ENCODE results near the gene IFT43.

The IFT43 gene

GRCh38 chr14:75982266-75983018 is 3.1 kb upstream of the IFT43 start:
- H3K4ac ChIP-seq (ENCODE audit: low read depth in 1 of 2, low read length in 2 of 2): no peak overlapping the region
- H3K27me3 ChIP-seq (ENCODE audit: control insufficient read depth in 1 of 2, insufficient read depth in 1 of 2, low read length in 2 of 2): no peaks in the 10 kb centered on the region
- H2BK5ac ChIP-seq (ENCODE audit: low read depth, low read length, poor library complexity, severe bottlenecking): peak overlapping the region; percentile 35
- under 1% methylated on average over 56 of the region's 77 CpGs for WGBS
- peak overlapping the region; percentile 48 to 69 for H3K18ac ChIP-seq (ENCODE audit: low read depth in 1 of 2, low read length in 2 of 2)
- H3K14ac ChIP-seq (ENCODE audit: low read length in 2 of 2): no peak overlapping the region
- peak overlapping the region; percentile 51 for H4K8ac ChIP-seq (ENCODE audit: low read length)
- no peak overlapping the region for H3K23ac ChIP-seq (ENCODE audit: low read length in 2 of 2)
- peaks cover 29% of the 10 kb centered on the region for H3K79me1 ChIP-seq (replicated peaks; ENCODE audit: low read length, poor library complexity, severe bottlenecking)
- no peak overlapping the region for H2AK5ac ChIP-seq (ENCODE audit: low read length, severe bottlenecking)
- H4K91ac ChIP-seq (ENCODE audit: low read length): peak overlapping the region; percentile 28
- H3K36me3 ChIP-seq (ENCODE audit: control insufficient read depth in 1 of 2, insufficient read depth in 2 of 2, low read depth in 1 of 2, low read length in 2 of 2): no peaks in the 10 kb centered on the region
- H2BK120ac ChIP-seq (ENCODE audit: low read depth, low read length): peak overlapping the region; percentile 65
- peak overlapping the region; percentile 82 for H3K27ac ChIP-seq (ENCODE audit: low read length, poor library complexity, severe bottlenecking)
- no peaks in the 10 kb centered on the region for H3K9me3 ChIP-seq (ENCODE audit: control insufficient read depth, low read length)
- H3K4me2 ChIP-seq (ENCODE audit: low read length, poor library complexity, severe bottlenecking): peak overlapping the region; percentile 89
- H2BK12ac ChIP-seq (ENCODE audit: low read length in 2 of 2): no peak overlapping the region
- peak; percentile 85 for DNase-seq
- peak overlapping the region; percentile 73 to 78 for H3K4me3 ChIP-seq (ENCODE audit: insufficient read depth in 1 of 2, low read depth in 1 of 2, low read length in 2 of 2)
- peaks cover 34% of the 10 kb centered on the region for H3K4me1 ChIP-seq (ENCODE audit: control insufficient read depth, insufficient read depth, low read depth, low read length)
- H3K9ac ChIP-seq (ENCODE audit: low read length): peak overlapping the region; percentile 90
- H2AFZ ChIP-seq (ENCODE audit: low read depth, low read length): peak overlapping the region; percentile 79
- H2BK15ac ChIP-seq (ENCODE audit: low read depth, poor library complexity, severe bottlenecking): peak overlapping the region; percentile 13

- Histone ChIP-seq H3K18ac (ENCODE audit: low read depth in 1 of 2, low read length in 2 of 2) (peak overlapping the region in 1 of 2 experiments; percentile 63), H3K36me3 (ENCODE audit: control insufficient read depth in 1 of 2, insufficient read depth in 2 of 2, low read depth in 1 of 2, low read length in 2 of 2) (no peaks in the 10 kb centered on the region), H3K4me3 (ENCODE audit: insufficient read depth in 1 of 2, low read depth in 1 of 2, low read length in 2 of 2) (peak overlapping the region; percentile 55 to 78), H3K4me2 (ENCODE audit: low read length, poor library complexity, severe bottlenecking) (peak overlapping the region; percentile 61), H3K4me1 (ENCODE audit: control insufficient read depth, insufficient read depth, low read depth, low read length) (peaks cover 33% of the 10 kb centered on the region), H3K9me3 (ENCODE audit: control insufficient read depth, low read length) (no peaks in the 10 kb centered on the region), H2BK15ac (ENCODE audit: low read depth, poor library complexity, severe bottlenecking) (no peak overlapping the region), H3K27me3 (ENCODE audit: control insufficient read depth in 1 of 2, insufficient read depth in 1 of 2, low read length in 2 of 2) (no peaks in the 10 kb centered on the region), H3K9ac (ENCODE audit: low read length) (peak overlapping the region; percentile 83), H3K4ac (ENCODE audit: low read depth in 1 of 2, low read length in 2 of 2) (no peak overlapping the region), H2BK5ac (ENCODE audit: low read depth, low read length, poor library complexity, severe bottlenecking) (no peak overlapping the region), H2AK5ac (ENCODE audit: low read length, severe bottlenecking) (peak overlapping the region; percentile 58), H3K27ac (ENCODE audit: low read length, poor library complexity, severe bottlenecking) (no peak overlapping the region), H3K79me1 (replicated peaks; ENCODE audit: low read length, poor library complexity, severe bottlenecking) (peaks cover 31% of the 10 kb centered on the region), H3K23ac (ENCODE audit: low read length in 2 of 2) (no peak overlapping the region), H2AFZ (ENCODE audit: low read depth, low read length) (peak overlapping the region; percentile 30), H2BK12ac (ENCODE audit: low read length in 2 of 2) (no peak overlapping the region), H4K8ac (ENCODE audit: low read length) (no peak overlapping the region), H3K14ac (ENCODE audit: low read length in 2 of 2) (no peak overlapping the region), H4K91ac (ENCODE audit: low read length) (no peak overlapping the region), H2BK120ac (ENCODE audit: low read depth, low read length) (no peak overlapping the region)
- 23% methylated on average over 7 of the region's 7 CpGs for WGBS
- no peak for DNase-seq
Measured at GRCh38 chr14:75983019-75983358, 2.6 kb upstream of the IFT43 start.

GRCh38 chr14:75984674-75985073 is 889 bp upstream of the IFT43 start:
- H4K91ac ChIP-seq (ENCODE audit: low read length): no peak overlapping the region
- no peak overlapping the region for H3K14ac ChIP-seq (ENCODE audit: low read length in 2 of 2)
- 95% methylated on average over 2 of the region's 2 CpGs for WGBS
- no peak overlapping the region for H3K4me3 ChIP-seq (ENCODE audit: insufficient read depth in 1 of 2, low read depth in 1 of 2, low read length in 2 of 2)
- no peak for DNase-seq
- no peak overlapping the region for H2AFZ ChIP-seq (ENCODE audit: low read depth, low read length)
- no peak overlapping the region for H3K18ac ChIP-seq (ENCODE audit: low read depth in 1 of 2, low read length in 2 of 2)
- H3K4me2 ChIP-seq (ENCODE audit: low read length, poor library complexity, severe bottlenecking): no peak overlapping the region
- H3K9ac ChIP-seq (ENCODE audit: low read length): no peak overlapping the region
- H4K8ac ChIP-seq (ENCODE audit: low read length): no peak overlapping the region
- no peak overlapping the region for H3K4ac ChIP-seq (ENCODE audit: low read depth in 1 of 2, low read length in 2 of 2)
- no peaks in the 10 kb centered on the region for H3K9me3 ChIP-seq (ENCODE audit: control insufficient read depth, low read length)
- H3K4me1 ChIP-seq (ENCODE audit: control insufficient read depth, insufficient read depth, low read depth, low read length): peaks cover 18% of the 10 kb centered on the region
- H3K36me3 ChIP-seq (ENCODE audit: control insufficient read depth in 1 of 2, insufficient read depth in 2 of 2, low read depth in 1 of 2, low read length in 2 of 2): peaks cover 2 to 3% of the 10 kb centered on the region in 2 experiments
- H2BK5ac ChIP-seq (ENCODE audit: low read depth, low read length, poor library complexity, severe bottlenecking): no peak overlapping the region
- H2AK5ac ChIP-seq (ENCODE audit: low read length, severe bottlenecking): no peak overlapping the region
- no peak overlapping the region for H3K23ac ChIP-seq (ENCODE audit: low read length in 2 of 2)
- H2BK15ac ChIP-seq (ENCODE audit: low read depth, poor library complexity, severe bottlenecking): no peak overlapping the region
- H2BK120ac ChIP-seq (ENCODE audit: low read depth, low read length): no peak overlapping the region
- peaks cover 22% of the 10 kb centered on the region for H3K79me1 ChIP-seq (replicated peaks; ENCODE audit: low read length, poor library complexity, severe bottlenecking)
- no peak overlapping the region for H3K27ac ChIP-seq (ENCODE audit: low read length, poor library complexity, severe bottlenecking)
- H2BK12ac ChIP-seq (ENCODE audit: low read length in 2 of 2): no peak overlapping the region
- no peaks in the 10 kb centered on the region for H3K27me3 ChIP-seq (ENCODE audit: control insufficient read depth in 1 of 2, insufficient read depth in 1 of 2, low read length in 2 of 2)

GRCh38 chr14:75986439-75986765 is 839 bp downstream of the IFT43 start:
- H2BK120ac ChIP-seq (ENCODE audit: low read depth, low read length): no peak overlapping the region
- H3K79me1 ChIP-seq (replicated peaks; ENCODE audit: low read length, poor library complexity, severe bottlenecking): peaks cover 13% of the 10 kb centered on the region
- peak overlapping the region; percentile 87 for H3K4me2 ChIP-seq (ENCODE audit: low read length, poor library complexity, severe bottlenecking)
- no peak overlapping the region for H3K4ac ChIP-seq (ENCODE audit: low read depth in 1 of 2, low read length in 2 of 2)
- no peak overlapping the region for H2BK12ac ChIP-seq (ENCODE audit: low read length in 2 of 2)
- no peak overlapping the region for H2BK5ac ChIP-seq (ENCODE audit: low read depth, low read length, poor library complexity, severe bottlenecking)
- no peak overlapping the region for H3K23ac ChIP-seq (ENCODE audit: low read length in 2 of 2)
- peaks cover 5% of the 10 kb centered on the region for H3K4me1 ChIP-seq (ENCODE audit: control insufficient read depth, insufficient read depth, low read depth, low read length)
- no peak overlapping the region for H3K18ac ChIP-seq (ENCODE audit: low read depth in 1 of 2, low read length in 2 of 2)
- H3K9ac ChIP-seq (ENCODE audit: low read length): peak overlapping the region; percentile 97
- H3K14ac ChIP-seq (ENCODE audit: low read length in 2 of 2): no peak overlapping the region
- H2BK15ac ChIP-seq (ENCODE audit: low read depth, poor library complexity, severe bottlenecking): no peak overlapping the region
- H3K27me3 ChIP-seq (ENCODE audit: control insufficient read depth in 1 of 2, insufficient read depth in 1 of 2, low read length in 2 of 2): no peaks in the 10 kb centered on the region
- H3K9me3 ChIP-seq (ENCODE audit: control insufficient read depth, low read length): no peaks in the 10 kb centered on the region
- no peak for DNase-seq
- H4K8ac ChIP-seq (ENCODE audit: low read length): no peak overlapping the region
- no peak overlapping the region for H3K27ac ChIP-seq (ENCODE audit: low read length, poor library complexity, severe bottlenecking)
- H4K91ac ChIP-seq (ENCODE audit: low read length): no peak overlapping the region
- H2AFZ ChIP-seq (ENCODE audit: low read depth, low read length): no peak overlapping the region
- H3K36me3 ChIP-seq (ENCODE audit: control insufficient read depth in 1 of 2, insufficient read depth in 2 of 2, low read depth in 1 of 2, low read length in 2 of 2): peaks cover 11 to 15% of the 10 kb centered on the region in 2 experiments
- H2AK5ac ChIP-seq (ENCODE audit: low read length, severe bottlenecking): no peak overlapping the region
- WGBS: 57% methylated on average over 5 of the region's 6 CpGs
- H3K4me3 ChIP-seq (ENCODE audit: insufficient read depth in 1 of 2, low read depth in 1 of 2, low read length in 2 of 2): peak overlapping the region; percentile 88 to 91
